ENCODE data around the gene SNX4. TPM values are rescaled to one million over a fixed set of nuclear protein-coding genes. Genes with fewer than 3 reads are reported as not detected.

SNX4 gene
- polyA plus RNA-seq, 1 donor (not counting 4 experiments of a cell fraction or from before 2014, with no cell fraction given) = 17.9 TPM

DNA sequence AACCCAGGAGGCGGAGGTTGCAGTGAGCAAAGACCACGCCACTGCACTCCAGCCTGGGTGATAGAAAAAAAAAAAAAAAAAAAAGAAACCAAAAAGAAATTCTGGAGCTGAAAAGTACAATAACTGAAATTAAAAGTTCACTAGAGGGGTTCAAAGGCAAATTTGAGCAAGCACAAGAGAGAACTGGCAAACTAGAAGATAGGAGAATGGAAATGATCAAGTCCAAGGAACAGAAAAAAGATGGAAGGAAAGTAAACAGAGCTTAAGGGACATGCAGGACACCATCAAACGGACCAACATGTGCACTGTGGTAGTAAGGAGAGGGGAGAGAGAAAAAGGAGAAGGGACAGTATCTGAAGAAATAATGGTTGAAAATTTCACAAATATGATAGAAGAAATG is 12.9 kb downstream of the SNX4 start:
- FAIRE-seq (no peak), DNase-seq (ENCODE audit: low read depth, low spot score) (no peak)
- dilution Hi-C loops (cut with MboI; ENCODE audit: extremely low pct_ligation_motif_present, low sequenced_read_pairs) = no loop called here
- H3K36me3 ChIP-seq (ENCODE audit: control insufficient read depth in 2 of 2, extremely low read depth in 1 of 2, insufficient read depth in 2 of 2, low read length in 2 of 2) = peaks cover 8 to 10% of the 10 kb centered on the region in 2 experiments
- H3K4me1 ChIP-seq (ENCODE audit: control insufficient read depth, extremely low read depth, insufficient read depth, low read length) = peaks cover 5% of the 10 kb centered on the region
- H3K79me2 ChIP-seq (ENCODE audit: control insufficient read depth, insufficient read depth, low read length) = peaks cover 34% of the 10 kb centered on the region
- H3K4me2 ChIP-seq (ENCODE audit: control insufficient read depth, extremely low read depth, insufficient read depth, low read depth, low read length) = no peak overlapping the region
- H3K9me1 ChIP-seq (ENCODE audit: control insufficient read depth, extremely low read depth, insufficient read depth, low read length) = no peaks in the 10 kb centered on the region
- no peak overlapping the region for H2AFZ ChIP-seq (ENCODE audit: control insufficient read depth, low read length)
- no peaks in the 10 kb centered on the region for H4K20me1 ChIP-seq (ENCODE audit: control insufficient read depth, extremely low read depth, insufficient read depth, low read length)
- H3K4me3 ChIP-seq (ENCODE audit: control insufficient read depth in 2 of 3, extremely low read depth in 1 of 3, insufficient read depth in 2 of 3, low read depth in 1 of 3, low read length in 3 of 3) = no peak overlapping the region
- H3K27me3 ChIP-seq (ENCODE audit: control insufficient read depth, extremely low read depth, insufficient read depth, low read length) = no peaks in the 10 kb centered on the region
- TF ChIP-seq, protein P1, sequence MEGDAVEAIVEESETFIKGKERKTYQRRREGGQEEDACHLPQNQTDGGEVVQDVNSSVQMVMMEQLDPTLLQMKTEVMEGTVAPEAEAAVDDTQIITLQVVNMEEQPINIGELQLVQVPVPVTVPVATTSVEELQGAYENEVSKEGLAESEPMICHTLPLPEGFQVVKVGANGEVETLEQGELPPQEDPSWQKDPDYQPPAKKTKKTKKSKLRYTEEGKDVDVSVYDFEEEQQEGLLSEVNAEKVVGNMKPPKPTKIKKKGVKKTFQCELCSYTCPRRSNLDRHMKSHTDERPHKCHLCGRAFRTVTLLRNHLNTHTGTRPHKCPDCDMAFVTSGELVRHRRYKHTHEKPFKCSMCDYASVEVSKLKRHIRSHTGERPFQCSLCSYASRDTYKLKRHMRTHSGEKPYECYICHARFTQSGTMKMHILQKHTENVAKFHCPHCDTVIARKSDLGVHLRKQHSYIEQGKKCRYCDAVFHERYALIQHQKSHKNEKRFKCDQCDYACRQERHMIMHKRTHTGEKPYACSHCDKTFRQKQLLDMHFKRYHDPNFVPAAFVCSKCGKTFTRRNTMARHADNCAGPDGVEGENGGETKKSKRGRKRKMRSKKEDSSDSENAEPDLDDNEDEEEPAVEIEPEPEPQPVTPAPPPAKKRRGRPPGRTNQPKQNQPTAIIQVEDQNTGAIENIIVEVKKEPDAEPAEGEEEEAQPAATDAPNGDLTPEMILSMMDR (optimal IDR thresholded peaks at IDR 0.05 in 1 of 3, IDR thresholded peaks at IDR 0.05 in 1 of 3, conservative IDR thresholded peaks at IDR 0.05 in 1 of 3; ENCODE audit: extremely low read depth in 1 of 3, insufficient read depth in 2 of 3, low read length in 3 of 3) = no peak
- TF ChIP-seq EZH2 (IDR thresholded peaks at IDR 0.05; ENCODE audit: low read length) = no peak
- H3K9ac ChIP-seq (ENCODE audit: control insufficient read depth, extremely low read depth, insufficient read depth, low read length) = no peak overlapping the region
- no peaks in the 10 kb centered on the region for H3K9me3 ChIP-seq (ENCODE audit: control insufficient read depth, low read depth, low read length)
- no peak overlapping the region for H3K27ac ChIP-seq (ENCODE audit: control insufficient read depth, insufficient read depth, low read length)

DNA sequence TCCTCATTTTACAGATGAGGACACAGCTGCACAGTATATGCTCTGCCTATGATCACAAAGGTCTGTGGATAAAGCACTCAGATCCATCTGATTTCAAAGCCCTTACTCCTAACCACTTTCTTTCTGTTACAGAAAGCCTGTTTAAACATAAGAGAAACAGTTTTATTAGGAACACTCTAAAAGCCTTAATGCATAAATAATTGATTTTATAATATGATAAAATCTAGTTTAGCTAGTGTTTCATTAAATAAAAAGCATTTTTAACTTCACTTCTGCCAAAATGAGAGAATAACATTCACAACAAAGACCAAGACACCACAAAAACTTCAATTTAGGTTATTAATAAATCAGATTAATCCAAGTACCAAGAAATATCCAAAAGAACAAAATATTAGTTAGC is 21.4 kb downstream of the SNX4 start:
- H3K9ac ChIP-seq (ENCODE audit: control insufficient read depth, extremely low read depth, insufficient read depth, low read length) = no peak overlapping the region
- peaks cover 5 to 8% of the 10 kb centered on the region in 2 experiments for H3K36me3 ChIP-seq (ENCODE audit: control insufficient read depth in 2 of 2, extremely low read depth in 1 of 2, insufficient read depth in 2 of 2, low read length in 2 of 2)
- H3K27me3 ChIP-seq (ENCODE audit: control insufficient read depth, extremely low read depth, insufficient read depth, low read length) = no peaks in the 10 kb centered on the region
- TF ChIP-seq, protein P1 (optimal IDR thresholded peaks at IDR 0.05 in 1 of 3, IDR thresholded peaks at IDR 0.05 in 1 of 3, conservative IDR thresholded peaks at IDR 0.05 in 1 of 3; ENCODE audit: extremely low read depth in 1 of 3, insufficient read depth in 2 of 3, low read length in 3 of 3) = no peak
- TF ChIP-seq EZH2 (IDR thresholded peaks at IDR 0.05; ENCODE audit: low read length) = no peak
- H3K27ac ChIP-seq (ENCODE audit: control insufficient read depth, insufficient read depth, low read length) = no peak overlapping the region
- H4K20me1 ChIP-seq (ENCODE audit: control insufficient read depth, extremely low read depth, insufficient read depth, low read length) = no peaks in the 10 kb centered on the region
- H3K9me3 ChIP-seq (ENCODE audit: control insufficient read depth, low read depth, low read length) = no peaks in the 10 kb centered on the region
- H3K4me3 ChIP-seq (ENCODE audit: control insufficient read depth in 2 of 3, extremely low read depth in 1 of 3, insufficient read depth in 2 of 3, low read depth in 1 of 3, low read length in 3 of 3) = no peak overlapping the region
- H3K9me1 ChIP-seq (ENCODE audit: control insufficient read depth, extremely low read depth, insufficient read depth, low read length) = no peaks in the 10 kb centered on the region
- H3K79me2 ChIP-seq (ENCODE audit: control insufficient read depth, insufficient read depth, low read length) = no peaks in the 10 kb centered on the region
- peaks cover 10% of the 10 kb centered on the region for H3K4me1 ChIP-seq (ENCODE audit: control insufficient read depth, extremely low read depth, insufficient read depth, low read length)
- dilution Hi-C loops (cut with MboI; ENCODE audit: extremely low pct_ligation_motif_present, low sequenced_read_pairs) = no loop called here
- FAIRE-seq (no peak), DNase-seq (ENCODE audit: low read depth, low spot score) (no peak)
- no peak overlapping the region for H2AFZ ChIP-seq (ENCODE audit: control insufficient read depth, low read length)
- no peak overlapping the region for H3K4me2 ChIP-seq (ENCODE audit: control insufficient read depth, extremely low read depth, insufficient read depth, low read depth, low read length)
